K562 (cell line): ENCODE results near the gene FXYD4. TPM values are rescaled to one million over a fixed set of nuclear protein-coding genes. Genes with fewer than 3 reads are reported as not detected.
A peak's percentile ranks its signal among the peaks of the same experiment; 100 is the strongest.

Experiments
- BCOR ChIP-seq: fragments of 450-650 bp; IDR thresholded peaks from 2 replicates; pipeline ENCODE4 v1.6.1; 2016
- FOXA3 ChIP-seq, 2 experiments: fragments of 450-650 bp in 1 of 2; sonication (generic) in 1 of 2; formaldehyde crosslinking; IDR thresholded peaks in 1 of 2; conservative IDR thresholded peaks in 1 of 2; 2 replicates each; pipeline versions ENCODE4 v1.4.0 to v1.8.0; 2020 to 2022; ENCODE audit warnings: mild to moderate bottlenecking in 2 of 2, missing genetic modification reagents in 1 of 2
- polyA plus RNA-seq, 8 experiments: library from polyadenylated mRNA; depleted of rRNA in 4 of 8; stranded (reverse) in 5 of 8; unstranded in 3 of 8; fragments of >200 nt; fragmentation: Nextera tagmentation in 2 of 8; fragmentation: Illumina TruSeq in 1 of 8; extraction: Ambion mirVana in 2 of 8; extraction: Trizol in 1 of 8; gene quantifications; 2 replicates each; pipeline versions ENCODE4 v1.2.1 to v1.2.3, GENCODE V29; 2011 to 2014; ENCODE audit warnings: inconsistent platforms in 1 of 8, missing spikeins in 1 of 8
- total RNA-seq, 7 experiments: library from RNA; depleted of rRNA in 6 of 7; stranded (reverse); fragments of >200 nt in 6 of 7; fragmentation: Illumina TruSeq in 2 of 7; extraction: Trizol in 2 of 7; gene quantifications; 2 replicates each; pipeline versions ENCODE4 v1.2.1 to v1.2.3, GENCODE V29; 2011 to 2021; ENCODE audit warnings: low replicate concordance in 1 of 7
- TF ChIP-seq, protein P1 (sequence below): fragments of 450-650 bp; IDR thresholded peaks from 2 replicates; pipeline ENCODE4 v1.6.1; 2016; ENCODE audit warnings: mild to moderate bottlenecking, moderate library complexity
- TF ChIP-seq, protein P2 (sequence below): sonication (generic); formaldehyde crosslinking; IDR thresholded peaks from 2 replicates; pipeline ENCODE4 v1.9.0; 2022; ENCODE audit warnings: mild to moderate bottlenecking, missing genetic modification reagents

Gene FXYD4
- total and polyA plus RNA-seq, 9 of the 15 experiments (the other 6 are each of a cell fraction or from before 2014, with no cell fraction given), result not detected

DNA sequence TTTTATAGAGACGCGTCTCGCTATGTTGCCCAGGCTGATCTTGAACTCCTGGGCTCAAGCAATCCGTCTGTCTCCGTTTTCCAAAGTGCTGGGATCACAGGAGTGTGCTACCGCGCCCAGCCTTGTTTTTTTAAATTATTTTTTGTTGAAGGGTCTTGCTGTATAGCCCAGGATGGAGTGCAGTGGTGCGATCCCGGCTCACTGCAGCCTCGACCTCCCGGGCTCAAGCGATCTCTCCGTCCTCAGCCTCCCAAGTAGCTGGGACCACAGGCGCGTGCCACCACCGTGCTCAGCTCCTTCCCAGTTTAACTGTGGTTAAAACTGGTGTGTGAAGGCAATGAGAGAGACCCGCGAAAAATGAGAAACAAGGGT is 48.5 kb downstream of the FXYD4 start (continued):
- TF ChIP-seq, protein P1, sequence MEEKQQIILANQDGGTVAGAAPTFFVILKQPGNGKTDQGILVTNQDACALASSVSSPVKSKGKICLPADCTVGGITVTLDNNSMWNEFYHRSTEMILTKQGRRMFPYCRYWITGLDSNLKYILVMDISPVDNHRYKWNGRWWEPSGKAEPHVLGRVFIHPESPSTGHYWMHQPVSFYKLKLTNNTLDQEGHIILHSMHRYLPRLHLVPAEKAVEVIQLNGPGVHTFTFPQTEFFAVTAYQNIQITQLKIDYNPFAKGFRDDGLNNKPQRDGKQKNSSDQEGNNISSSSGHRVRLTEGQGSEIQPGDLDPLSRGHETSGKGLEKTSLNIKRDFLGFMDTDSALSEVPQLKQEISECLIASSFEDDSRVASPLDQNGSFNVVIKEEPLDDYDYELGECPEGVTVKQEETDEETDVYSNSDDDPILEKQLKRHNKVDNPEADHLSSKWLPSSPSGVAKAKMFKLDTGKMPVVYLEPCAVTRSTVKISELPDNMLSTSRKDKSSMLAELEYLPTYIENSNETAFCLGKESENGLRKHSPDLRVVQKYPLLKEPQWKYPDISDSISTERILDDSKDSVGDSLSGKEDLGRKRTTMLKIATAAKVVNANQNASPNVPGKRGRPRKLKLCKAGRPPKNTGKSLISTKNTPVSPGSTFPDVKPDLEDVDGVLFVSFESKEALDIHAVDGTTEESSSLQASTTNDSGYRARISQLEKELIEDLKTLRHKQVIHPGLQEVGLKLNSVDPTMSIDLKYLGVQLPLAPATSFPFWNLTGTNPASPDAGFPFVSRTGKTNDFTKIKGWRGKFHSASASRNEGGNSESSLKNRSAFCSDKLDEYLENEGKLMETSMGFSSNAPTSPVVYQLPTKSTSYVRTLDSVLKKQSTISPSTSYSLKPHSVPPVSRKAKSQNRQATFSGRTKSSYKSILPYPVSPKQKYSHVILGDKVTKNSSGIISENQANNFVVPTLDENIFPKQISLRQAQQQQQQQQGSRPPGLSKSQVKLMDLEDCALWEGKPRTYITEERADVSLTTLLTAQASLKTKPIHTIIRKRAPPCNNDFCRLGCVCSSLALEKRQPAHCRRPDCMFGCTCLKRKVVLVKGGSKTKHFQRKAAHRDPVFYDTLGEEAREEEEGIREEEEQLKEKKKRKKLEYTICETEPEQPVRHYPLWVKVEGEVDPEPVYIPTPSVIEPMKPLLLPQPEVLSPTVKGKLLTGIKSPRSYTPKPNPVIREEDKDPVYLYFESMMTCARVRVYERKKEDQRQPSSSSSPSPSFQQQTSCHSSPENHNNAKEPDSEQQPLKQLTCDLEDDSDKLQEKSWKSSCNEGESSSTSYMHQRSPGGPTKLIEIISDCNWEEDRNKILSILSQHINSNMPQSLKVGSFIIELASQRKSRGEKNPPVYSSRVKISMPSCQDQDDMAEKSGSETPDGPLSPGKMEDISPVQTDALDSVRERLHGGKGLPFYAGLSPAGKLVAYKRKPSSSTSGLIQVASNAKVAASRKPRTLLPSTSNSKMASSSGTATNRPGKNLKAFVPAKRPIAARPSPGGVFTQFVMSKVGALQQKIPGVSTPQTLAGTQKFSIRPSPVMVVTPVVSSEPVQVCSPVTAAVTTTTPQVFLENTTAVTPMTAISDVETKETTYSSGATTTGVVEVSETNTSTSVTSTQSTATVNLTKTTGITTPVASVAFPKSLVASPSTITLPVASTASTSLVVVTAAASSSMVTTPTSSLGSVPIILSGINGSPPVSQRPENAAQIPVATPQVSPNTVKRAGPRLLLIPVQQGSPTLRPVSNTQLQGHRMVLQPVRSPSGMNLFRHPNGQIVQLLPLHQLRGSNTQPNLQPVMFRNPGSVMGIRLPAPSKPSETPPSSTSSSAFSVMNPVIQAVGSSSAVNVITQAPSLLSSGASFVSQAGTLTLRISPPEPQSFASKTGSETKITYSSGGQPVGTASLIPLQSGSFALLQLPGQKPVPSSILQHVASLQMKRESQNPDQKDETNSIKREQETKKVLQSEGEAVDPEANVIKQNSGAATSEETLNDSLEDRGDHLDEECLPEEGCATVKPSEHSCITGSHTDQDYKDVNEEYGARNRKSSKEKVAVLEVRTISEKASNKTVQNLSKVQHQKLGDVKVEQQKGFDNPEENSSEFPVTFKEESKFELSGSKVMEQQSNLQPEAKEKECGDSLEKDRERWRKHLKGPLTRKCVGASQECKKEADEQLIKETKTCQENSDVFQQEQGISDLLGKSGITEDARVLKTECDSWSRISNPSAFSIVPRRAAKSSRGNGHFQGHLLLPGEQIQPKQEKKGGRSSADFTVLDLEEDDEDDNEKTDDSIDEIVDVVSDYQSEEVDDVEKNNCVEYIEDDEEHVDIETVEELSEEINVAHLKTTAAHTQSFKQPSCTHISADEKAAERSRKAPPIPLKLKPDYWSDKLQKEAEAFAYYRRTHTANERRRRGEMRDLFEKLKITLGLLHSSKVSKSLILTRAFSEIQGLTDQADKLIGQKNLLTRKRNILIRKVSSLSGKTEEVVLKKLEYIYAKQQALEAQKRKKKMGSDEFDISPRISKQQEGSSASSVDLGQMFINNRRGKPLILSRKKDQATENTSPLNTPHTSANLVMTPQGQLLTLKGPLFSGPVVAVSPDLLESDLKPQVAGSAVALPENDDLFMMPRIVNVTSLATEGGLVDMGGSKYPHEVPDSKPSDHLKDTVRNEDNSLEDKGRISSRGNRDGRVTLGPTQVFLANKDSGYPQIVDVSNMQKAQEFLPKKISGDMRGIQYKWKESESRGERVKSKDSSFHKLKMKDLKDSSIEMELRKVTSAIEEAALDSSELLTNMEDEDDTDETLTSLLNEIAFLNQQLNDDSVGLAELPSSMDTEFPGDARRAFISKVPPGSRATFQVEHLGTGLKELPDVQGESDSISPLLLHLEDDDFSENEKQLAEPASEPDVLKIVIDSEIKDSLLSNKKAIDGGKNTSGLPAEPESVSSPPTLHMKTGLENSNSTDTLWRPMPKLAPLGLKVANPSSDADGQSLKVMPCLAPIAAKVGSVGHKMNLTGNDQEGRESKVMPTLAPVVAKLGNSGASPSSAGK, result peak; percentile 89
- TF ChIP-seq, protein P2, sequence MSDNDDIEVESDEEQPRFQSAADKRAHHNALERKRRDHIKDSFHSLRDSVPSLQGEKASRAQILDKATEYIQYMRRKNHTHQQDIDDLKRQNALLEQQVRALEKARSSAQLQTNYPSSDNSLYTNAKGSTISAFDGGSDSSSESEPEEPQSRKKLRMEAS (CRISPR knock-in tag), result peak; percentile 65; the same call in 1 of the 2 replicates
- TF ChIP-seq BCOR, result no peak
- TF ChIP-seq FOXA3 (CRISPR knock-in tag; conservative IDR thresholded peaks at IDR 0.05 in 1 of 2, IDR thresholded peaks at IDR 0.05 in 1 of 2), result 0 out of 4 replicates have a peak, but pooled peaks of 1 of the 2 experiments have one; percentile 32
